ENCODE data around the gene LDB2.

- no peak for TF ChIP-seq CTCF (IDR thresholded peaks at IDR 0.05; ENCODE audit: low read length)
- no peak for TF ChIP-seq EZH2 (optimal IDR thresholded peaks at IDR 0.05; ENCODE audit: low read depth, low read length)
- TF ChIP-seq EZH2phosphoT487 (IDR thresholded peaks at IDR 0.05; ENCODE audit: low read length), result no peak
Measured at GRCh38 chr4:16505267-16505666, 393.2 kb downstream of the LDB2 start.

All from MM.1S (cell line).